Activated CD4-positive, alpha-beta T cell treated with anti-CD3 and anti-CD28 coated beads, Interleukin-2, Interleukin-6, amounts not matched to agents 100 ng/mL and 50 ng/mL, durations not matched to agents 16 hours and 8 hours (primary cell): ENCODE measurements around the gene PKP4.

ENCODE experiments used
- DNase-seq: peaks from one replicate; pipeline ENCODE4 v3.0.0-alpha.2; 2020

The PKP4 gene

GRCh38 chr2:158655628-158656027, 198.9 kb downstream of the PKP4 start:
- no peak for DNase-seq

- no peak for DNase-seq
Observed at GRCh38 chr2:158656492-158657229, 199.9 kb downstream of the PKP4 start.

GRCh38 chr2:158658396-158658795, 201.6 kb downstream of the PKP4 start:
- DNase-seq, result no peak

GRCh38 chr2:158659483-158659882, 202.7 kb downstream of the PKP4 start:
- DNase-seq, result no peak

GRCh38 chr2:158661231-158661630, 204.5 kb downstream of the PKP4 start:
- no peak for DNase-seq

GRCh38 chr2:158662421-158662820, 205.7 kb downstream of the PKP4 start:
- no peak for DNase-seq

GRCh38 chr2:158663796-158664195, 207.0 kb downstream of the PKP4 start:
- no peak for DNase-seq

- no peak for DNase-seq
Observed at GRCh38 chr2:158664987-158665386, 208.2 kb downstream of the PKP4 start.

- DNase-seq, result no peak
Observed at GRCh38 chr2:158665536-158666302, 209.0 kb downstream of the PKP4 start.

GRCh38 chr2:158666969-158667368, 210.2 kb downstream of the PKP4 start:
- DNase-seq, result no peak

GRCh38 chr2:158667586-158667985, 210.8 kb downstream of the PKP4 start:
- no peak for DNase-seq

- no peak for DNase-seq
Observed at GRCh38 chr2:158668001-158668765, 211.4 kb downstream of the PKP4 start.

- DNase-seq, result no peak
Observed at GRCh38 chr2:158670292-158670691, 213.5 kb downstream of the PKP4 start.

GRCh38 chr2:158671360-158672245, 214.9 kb downstream of the PKP4 start:
- no peak for DNase-seq

GRCh38 chr2:158676295-158676694, 219.5 kb downstream of the PKP4 start:
- DNase-seq, result no peak

GRCh38 chr2:158676696-158677095, 219.9 kb downstream of the PKP4 start:
- no peak for DNase-seq

GRCh38 chr2:158677542-158677941, 220.8 kb downstream of the PKP4 start:
- DNase-seq, result no peak

GRCh38 chr2:158681816-158682215, 225.1 kb downstream of the PKP4 start:
- DNase-seq, result no peak

GRCh38 chr2:158685646-158686045, 228.9 kb downstream of the PKP4 start:
- DNase-seq, result no peak

GRCh38 chr2:158686210-158686691, 229.5 kb downstream of the PKP4 start:
- DNase-seq, result no peak

GRCh38 chr2:158687315-158687714, 230.6 kb downstream of the PKP4 start:
- DNase-seq, result no peak

- no peak for DNase-seq
Observed at GRCh38 chr2:158688721-158689120, 232.0 kb downstream of the PKP4 start.
